Body of pancreas (tissue), 4 donors: Measurements from ENCODE around the gene C2CD4C. TPM values are rescaled to one million over a fixed set of nuclear protein-coding genes. Genes with fewer than 3 reads are reported as not detected.

Experiments
- ATAC-seq: fragments of 150-250 bp; one replicate; pipeline ENCODE4 v1.9.1; 2016
- DNase-seq, 4 donors: peaks; one replicate each; pipeline ENCODE4 v3.0.0-alpha.2; 2019
- H3K27ac ChIP-seq, 4 donors: fragments of 200-600 bp; sonication (generic); 1 replicate in 3 of 4; 2 replicates in 1 of 4; pipeline versions ENCODE4 v1.5.1 to v1.6.1; 2016 to 2019; ENCODE audit warnings: mild to moderate bottlenecking in 1 of 4, mixed read lengths in 1 of 4, moderate library complexity in 1 of 4
- H3K27me3 ChIP-seq, 2 donors: fragments of 200-600 bp; sonication (generic); one replicate each; pipeline ENCODE4 v1.6.0; 2016; ENCODE audit warnings: mild to moderate bottlenecking in 1 of 2
- H3K36me3 ChIP-seq, 2 donors: fragments of 200-600 bp; sonication (generic); replicated peaks in 1 of 2; 2 replicates each; pipeline ENCODE4 v1.5.1; 2016; ENCODE audit warnings: low read depth in 2 of 2; ENCODE audit not compliant: insufficient read depth in 1 of 2
- H3K4me1 ChIP-seq: fragments of 200-600 bp; sonication (generic); one replicate; pipeline ENCODE4 v1.6.0; 2016
- H3K4me3 ChIP-seq, 2 donors: fragments of 200-600 bp; sonication (generic); 1 replicate in 1 of 2; 2 replicates in 1 of 2; pipeline ENCODE4 v1.5.1; 2016 to 2019
- H3K9me3 ChIP-seq, 3 donors: fragments of 200-600 bp; sonication (generic); 1 replicate in 2 of 3; 2 replicates in 1 of 3; pipeline ENCODE4 v1.5.1; 2016
- POLR2A ChIP-seq, 3 donors: fragments of 450-650 bp; IDR thresholded peaks; one replicate each; pipeline ENCODE4 v1.6.1; 2016; ENCODE audit warnings: antibody characterized with exemption in 3 of 3, mild to moderate bottlenecking in 2 of 3
- WGBS, 2 donors: methylation state at CpG; one replicate each; pipeline ENCODE4 v1.1.5; 2017; 5-methylcytosine and 5-hydroxymethylcytosine counted together
- intact Hi-C: fragments of 100-400 bp; cut with DNase I; formaldehyde crosslinking; loops from one replicate; pipeline ENCODE4 v1.15.1; 2023
- total RNA-seq, 2 donors: library from RNA; depleted of rRNA; stranded (reverse); fragments of >200 nt; gene quantifications; one replicate each; pipeline ENCODE4 v1.1.0, GENCODE V29; 2016
- TF ChIP-seq, protein P1 (sequence below), 7 experiments: fragments of 450-650 bp in 4 of 7; fragments of 200-600 bp in 3 of 7; sonication (generic) in 3 of 7; IDR thresholded peaks; one replicate each; pipeline ENCODE4 v1.5.1; 2016 to 2019; ENCODE audit warnings: antibody characterized with exemption in 7 of 7

The C2CD4C gene
- total RNA-seq, 2 donors from 2014 or later = 0.33 to 1.8 TPM

DNA sequence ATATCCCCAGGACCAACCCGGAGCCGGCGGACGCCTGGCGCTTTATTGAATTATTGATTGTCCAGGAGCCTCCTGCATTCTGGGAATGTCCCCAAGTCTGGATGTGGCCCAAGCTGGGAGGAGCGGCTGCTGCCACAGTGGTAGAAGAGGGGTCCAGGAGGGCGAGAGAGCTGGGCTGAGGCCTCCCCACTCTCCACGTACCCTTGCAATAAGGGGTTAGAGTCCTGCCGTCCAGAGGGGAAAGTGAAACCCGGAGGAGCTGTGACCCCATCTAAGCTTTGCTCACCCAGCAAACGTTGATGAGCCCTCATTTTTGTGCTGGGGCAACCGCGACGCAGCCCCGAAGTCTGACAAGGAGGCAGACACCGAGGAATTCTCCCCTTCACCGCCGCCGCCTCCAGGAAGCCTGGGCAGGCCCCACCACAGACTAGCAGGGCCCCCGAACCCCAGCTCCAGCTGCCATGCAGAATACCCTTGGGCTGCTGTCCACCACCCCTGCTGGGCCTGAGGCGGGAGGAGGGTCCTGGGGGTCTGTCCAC, 1.4 kb upstream of the C2CD4C start:
- DNase-seq (peak; percentile 50 to 66 (median 54)), ATAC-seq (peak; percentile 66)
- Histone ChIP-seq H3K4me3 (no peak overlapping the region), H3K9me3 (no peaks in the 10 kb centered on the region), H3K36me3 (peaks cover 0 to 1% of the 10 kb centered on the region in 2 donors), H3K27ac (no peak overlapping the region), H3K27me3 (peaks cover 0 to 20% of the 10 kb centered on the region in 2 donors), H3K4me1 (peaks cover 39% of the 10 kb centered on the region)
- no peak for TF ChIP-seq POLR2A (IDR thresholded peaks at IDR 0.05)
- TF ChIP-seq, protein P1, sequence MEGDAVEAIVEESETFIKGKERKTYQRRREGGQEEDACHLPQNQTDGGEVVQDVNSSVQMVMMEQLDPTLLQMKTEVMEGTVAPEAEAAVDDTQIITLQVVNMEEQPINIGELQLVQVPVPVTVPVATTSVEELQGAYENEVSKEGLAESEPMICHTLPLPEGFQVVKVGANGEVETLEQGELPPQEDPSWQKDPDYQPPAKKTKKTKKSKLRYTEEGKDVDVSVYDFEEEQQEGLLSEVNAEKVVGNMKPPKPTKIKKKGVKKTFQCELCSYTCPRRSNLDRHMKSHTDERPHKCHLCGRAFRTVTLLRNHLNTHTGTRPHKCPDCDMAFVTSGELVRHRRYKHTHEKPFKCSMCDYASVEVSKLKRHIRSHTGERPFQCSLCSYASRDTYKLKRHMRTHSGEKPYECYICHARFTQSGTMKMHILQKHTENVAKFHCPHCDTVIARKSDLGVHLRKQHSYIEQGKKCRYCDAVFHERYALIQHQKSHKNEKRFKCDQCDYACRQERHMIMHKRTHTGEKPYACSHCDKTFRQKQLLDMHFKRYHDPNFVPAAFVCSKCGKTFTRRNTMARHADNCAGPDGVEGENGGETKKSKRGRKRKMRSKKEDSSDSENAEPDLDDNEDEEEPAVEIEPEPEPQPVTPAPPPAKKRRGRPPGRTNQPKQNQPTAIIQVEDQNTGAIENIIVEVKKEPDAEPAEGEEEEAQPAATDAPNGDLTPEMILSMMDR (IDR thresholded peaks at IDR 0.05) = no peak
- intact Hi-C loops = no loop called here
- WGBS, 2 donors = 20 to 26% methylated on average over 7 to 18 of the region's 21 CpGs

- ATAC-seq = peak; percentile 23
- Histone ChIP-seq H3K9me3 (no peaks in the 10 kb centered on the region), H3K36me3 (no peaks in the 10 kb centered on the region), H3K27me3 (peaks cover 0 to 20% of the 10 kb centered on the region in 2 donors), H3K27ac (no peak overlapping the region), H3K4me1 (peaks cover 43% of the 10 kb centered on the region), H3K4me3 (no peak overlapping the region)
- 2 to 5% methylated on average over 19 to 23 of the region's 23 CpGs for WGBS, 2 donors
- peak in 2 of 4 donors; percentile 21 to 36 for DNase-seq
- intact Hi-C loops = no loop called here
- no peak for TF ChIP-seq POLR2A (IDR thresholded peaks at IDR 0.05)
- TF ChIP-seq, protein P1 (IDR thresholded peaks at IDR 0.05) = no peak
Observed at GRCh38 chr19:409516-410242, 732 bp upstream of the C2CD4C start.

DNA sequence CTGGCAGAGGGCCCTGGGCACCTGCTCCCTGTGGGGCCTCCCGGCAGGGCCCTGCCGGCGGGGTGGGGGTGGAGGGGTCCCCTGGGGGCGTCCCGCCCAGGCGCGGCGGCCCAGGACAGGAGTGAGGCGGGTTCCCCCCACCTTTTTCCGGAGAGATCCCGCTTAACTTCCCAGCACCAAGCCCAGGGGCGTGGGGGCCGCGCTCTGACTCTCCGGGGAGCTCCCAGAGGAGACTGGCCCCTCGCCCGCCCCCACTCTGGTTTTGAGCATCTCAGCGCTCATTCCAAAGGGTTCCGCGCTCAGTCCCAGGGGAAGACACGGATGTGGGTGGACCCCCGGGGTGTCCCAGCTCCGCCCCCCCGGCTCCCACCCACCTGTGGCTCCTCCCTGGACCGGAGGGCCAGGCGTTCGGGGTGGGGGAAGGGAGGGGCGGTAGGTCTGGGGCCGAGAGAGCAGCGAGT, 476 bp downstream of the C2CD4C start:
- intact Hi-C loops = no loop called here
- Histone ChIP-seq H3K27me3 (peaks cover 0 to 20% of the 10 kb centered on the region in 2 donors), H3K4me1 (peaks cover 39% of the 10 kb centered on the region), H3K27ac (no peak overlapping the region), H3K36me3 (no peaks in the 10 kb centered on the region), H3K9me3 (no peaks in the 10 kb centered on the region), H3K4me3 (no peak overlapping the region)
- no peak for TF ChIP-seq POLR2A (IDR thresholded peaks at IDR 0.05)
- TF ChIP-seq, protein P1 (IDR thresholded peaks at IDR 0.05) = no peak
- ATAC-seq = no peak
- DNase-seq = peak in 1 of 4 donors; percentile 8
- 0 to 1% methylated on average over 2 to 20 of the region's 30 CpGs for WGBS, 2 donors

GRCh38 chr19:407511-408440, 1.2 kb downstream of the C2CD4C start:
- no peak for DNase-seq
- no peak for TF ChIP-seq POLR2A (IDR thresholded peaks at IDR 0.05)
- TF ChIP-seq, protein P1 (IDR thresholded peaks at IDR 0.05) = no peak
- Histone ChIP-seq H3K9me3 (no peaks in the 10 kb centered on the region), H3K27ac (no peak overlapping the region), H3K4me1 (peaks cover 39% of the 10 kb centered on the region), H3K36me3 (no peaks in the 10 kb centered on the region), H3K4me3 (no peak overlapping the region), H3K27me3 (peaks cover 0 to 20% of the 10 kb centered on the region in 2 donors)
- intact Hi-C loops = no loop called here
- no peak for ATAC-seq
- 70% methylated on average over 63 of the region's 70 CpGs; no CpG with 5 or more reads in 1 of the 2 donors for WGBS, 2 donors
